Erythroblast (primary cell): ENCODE data around the gene TRPM5.

Experiments used
- DNase-seq, 2 experiments: peaks; one replicate each; lab custom pipeline; 2025; lab: John Stamatoyannopoulos, UW
- GATA1 ChIP-seq: IDR thresholded peaks from 2 replicates; pipeline ENCODE4 v1.6.1; 2011; ENCODE audit warnings: low read depth, mild to moderate bottlenecking, control low read depth, low read length, moderate library complexity
- POLR2A ChIP-seq: IDR thresholded peaks from 2 replicates; pipeline ENCODE4 v1.6.1; 2011; ENCODE audit warnings: mild to moderate bottlenecking, low read length

TRPM5 gene

DNA sequence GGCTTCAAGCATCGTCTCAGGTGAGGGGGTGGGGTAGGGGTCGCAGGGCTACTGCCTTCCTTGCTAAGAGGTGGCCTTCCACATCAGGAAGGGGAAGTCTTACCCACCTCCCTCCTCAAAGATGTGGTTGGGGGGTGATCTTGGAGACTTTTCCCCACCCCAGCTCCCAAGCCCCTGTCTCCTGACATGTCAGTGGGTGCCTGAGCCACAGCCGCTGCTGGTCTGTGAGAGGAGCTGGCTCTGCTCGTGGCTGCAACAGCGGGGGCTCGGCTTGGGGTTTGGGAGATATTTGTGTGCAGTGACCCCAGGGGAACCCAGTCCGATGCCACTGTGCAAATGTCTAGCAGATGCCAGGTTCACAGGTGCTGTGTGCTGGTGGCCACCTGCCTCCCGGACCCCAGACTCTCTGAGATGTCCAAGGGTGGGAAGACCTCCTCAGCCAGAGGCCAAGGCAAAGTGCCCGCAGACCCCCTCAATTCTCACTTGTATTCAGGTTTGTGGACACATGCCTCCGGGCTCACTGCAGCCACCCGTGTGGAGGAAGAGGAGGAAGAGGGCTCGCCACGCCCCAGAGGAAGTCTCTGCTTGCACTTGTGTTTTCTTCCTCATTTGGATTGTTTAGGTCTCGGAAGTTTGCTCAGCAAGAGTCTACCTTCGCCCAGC, 2.4 kb upstream of the TRPM5 start:
- TF ChIP-seq GATA1 (no peak), POLR2A (no peak)
- DNase-seq = no peak

DNA sequence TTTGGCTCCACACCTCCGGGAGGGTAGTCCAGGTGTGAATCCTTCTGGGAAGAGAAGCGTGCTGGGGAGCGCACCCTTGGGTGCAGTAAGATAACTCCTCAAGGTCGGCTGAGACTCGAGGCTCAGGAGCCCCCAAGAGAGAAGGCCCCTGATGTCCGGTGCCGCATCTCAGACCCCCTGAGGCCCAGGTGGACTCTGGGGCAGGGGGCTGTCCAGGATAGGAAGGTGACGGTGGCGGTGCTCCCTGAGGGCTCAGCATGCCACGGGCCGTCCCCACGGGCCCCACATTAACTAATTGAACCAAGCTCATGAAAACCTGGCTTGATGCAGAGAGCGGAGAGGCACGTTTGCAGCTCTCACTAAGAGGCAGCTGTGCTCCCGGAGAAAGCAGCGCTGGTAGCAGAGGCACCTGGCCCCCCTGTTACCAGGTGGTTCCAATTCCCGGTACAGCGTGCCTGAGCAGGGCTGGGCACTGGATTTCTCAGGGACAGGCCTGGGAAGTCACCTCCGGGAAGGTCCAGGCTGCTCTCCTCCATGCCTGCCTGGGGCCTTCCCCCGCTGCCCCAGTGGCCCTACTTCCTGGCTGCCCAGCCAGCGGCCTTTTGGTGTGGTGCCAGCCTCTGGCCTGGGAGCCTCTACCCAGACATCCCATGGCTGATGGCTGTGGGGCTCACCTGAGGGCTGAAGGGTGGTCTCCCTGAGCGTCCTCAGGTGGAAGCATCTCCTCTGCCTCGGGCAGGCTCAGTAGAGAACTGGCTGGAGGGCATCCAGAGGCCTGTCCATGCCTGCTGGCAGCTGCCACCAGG, 1.6 kb upstream of the TRPM5 start:
- no peak for DNase-seq

DNA sequence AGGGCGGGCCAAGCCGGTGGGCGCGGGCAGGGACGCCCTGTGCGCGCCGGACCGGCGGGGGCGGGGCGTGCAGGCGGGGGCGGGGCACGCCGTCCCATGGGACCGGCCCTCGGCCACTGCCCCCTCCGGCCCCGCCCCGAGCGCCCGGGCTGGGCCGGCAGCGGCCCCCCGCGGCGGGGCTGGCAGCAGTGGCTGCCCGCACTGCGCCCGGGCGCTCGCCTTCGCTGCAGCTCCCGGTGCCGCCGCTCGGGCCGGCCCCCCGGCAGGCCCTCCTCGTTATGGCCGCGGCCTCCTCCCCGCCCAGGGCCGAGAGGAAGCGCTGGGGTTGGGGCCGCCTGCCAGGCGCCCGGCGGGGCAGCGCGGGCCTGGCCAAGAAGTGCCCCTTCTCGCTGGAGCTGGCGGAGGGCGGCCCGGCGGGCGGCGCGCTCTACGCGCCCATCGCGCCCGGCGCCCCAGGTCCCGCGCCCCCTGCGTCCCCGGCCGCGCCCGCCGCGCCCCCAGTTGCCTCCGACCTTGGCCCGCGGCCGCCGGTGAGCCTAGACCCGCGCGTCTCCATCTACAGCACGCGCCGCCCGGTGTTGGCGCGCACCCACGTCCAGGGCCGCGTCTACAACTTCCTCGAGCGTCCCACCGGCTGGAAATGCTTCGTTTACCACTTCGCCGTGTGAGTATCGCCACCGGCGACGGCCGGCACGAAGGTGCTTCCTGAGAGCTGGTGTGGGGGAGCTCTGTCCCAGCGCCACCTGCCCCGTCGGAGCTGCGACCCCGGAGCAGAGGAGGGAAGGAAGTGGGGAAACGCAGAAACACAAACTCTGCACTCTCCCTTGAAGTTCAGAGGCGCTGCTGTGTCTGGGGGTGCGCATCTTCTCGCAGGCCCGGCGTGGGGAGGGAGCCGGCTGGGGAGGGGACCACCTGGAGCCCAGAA, 769 bp upstream of the TRPM5 start, which contains the start of gene KCNQ1:
TSS of gene KCNQ1 (plus strand) at position 188 of the 925 bp plus-strand sequence. CDS start at position 279, 91 bp downstream.
- TF ChIP-seq GATA1 (no peak), POLR2A (no peak)
- DNase-seq = peak; percentile 39 to 49

More for the DNA sequence above, 1.6 kb upstream of the TRPM5 start:
- no peak for TF ChIP-seq POLR2A
- no peak for TF ChIP-seq GATA1

DNA sequence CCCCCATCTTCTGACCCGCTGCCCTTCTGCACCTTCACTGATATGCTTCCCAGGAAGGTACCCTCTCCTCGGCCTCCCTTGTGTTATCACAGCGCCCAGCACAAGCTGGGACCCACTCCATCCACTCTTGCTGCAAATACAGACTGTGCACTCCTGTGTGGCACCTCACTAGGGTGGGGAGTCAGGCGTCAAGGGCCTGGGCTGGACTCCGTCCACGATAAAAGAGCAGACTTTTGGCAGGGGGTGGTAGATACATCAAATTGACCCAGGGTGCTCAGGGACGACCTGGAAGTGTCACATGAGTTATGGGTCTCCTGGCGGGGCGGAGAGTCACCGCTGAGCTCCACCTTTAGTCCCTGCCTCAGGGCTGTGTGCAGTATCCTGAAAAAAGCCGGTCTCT, 908 bp downstream of the TRPM5 start:
- DNase-seq = no peak
- TF ChIP-seq GATA1 (no peak), POLR2A (no peak)

DNA sequence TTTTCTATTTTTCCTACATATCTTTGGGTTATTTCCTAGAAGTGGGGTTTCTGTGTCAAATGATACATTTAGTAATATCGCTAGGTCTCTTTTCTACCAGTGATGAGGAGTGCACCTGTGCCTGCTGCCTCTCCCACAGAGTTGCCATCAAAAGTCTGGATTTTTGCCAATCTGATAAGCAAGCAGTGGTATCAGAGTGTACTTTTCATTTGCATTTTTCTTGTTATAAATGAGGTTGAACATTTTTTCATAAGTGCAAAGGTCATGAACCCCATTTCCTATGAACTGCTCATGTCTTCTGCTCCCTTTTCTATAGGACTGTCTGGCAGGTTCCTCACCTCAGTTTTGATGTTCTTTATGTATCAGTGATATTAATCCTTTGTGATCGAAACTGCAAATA, 1.7 kb downstream of the TRPM5 start:
- no peak for DNase-seq
- no peak for TF ChIP-seq POLR2A
- no peak for TF ChIP-seq GATA1

DNA sequence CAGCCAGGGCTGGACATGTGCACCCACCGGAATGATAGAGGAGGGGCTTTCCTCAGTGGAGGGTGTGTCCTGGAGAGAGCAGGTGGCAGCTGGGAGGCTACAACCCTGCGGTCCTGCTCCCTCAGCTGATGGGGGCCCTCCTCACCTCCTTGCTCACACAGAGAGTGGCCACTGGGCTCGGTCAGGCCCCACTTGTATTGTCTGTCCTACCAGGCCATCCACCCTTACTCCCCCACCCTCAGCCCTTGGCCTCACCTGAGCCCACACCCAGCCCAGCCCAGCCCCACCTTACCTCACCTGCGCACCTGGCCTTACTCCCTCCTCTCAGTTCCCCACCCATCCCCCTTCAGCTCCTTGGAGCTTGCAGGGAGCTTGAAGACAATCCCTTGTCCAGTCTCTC, 3.1 kb downstream of the TRPM5 start:
- DNase-seq = no peak
- no peak for TF ChIP-seq GATA1
- no peak for TF ChIP-seq POLR2A

DNA sequence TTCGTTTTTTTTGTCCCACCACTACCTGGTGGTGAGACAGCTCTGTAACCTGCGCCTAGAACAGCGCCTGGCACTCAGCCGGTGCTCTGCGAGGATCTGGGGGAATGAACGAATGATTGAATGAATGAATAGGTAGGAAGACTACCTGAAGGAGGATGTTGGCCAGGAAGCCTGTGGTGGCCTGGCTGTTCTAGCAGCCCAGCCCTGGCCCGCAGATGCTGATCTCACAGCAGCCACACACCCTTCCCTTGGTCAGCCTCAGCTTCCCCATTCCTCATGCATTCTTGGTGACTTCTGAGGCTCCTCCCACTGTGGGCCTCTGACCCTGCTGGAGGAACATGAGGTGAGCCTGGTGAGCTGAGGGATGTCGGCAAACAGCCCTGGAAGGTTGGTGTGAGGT, 3.7 kb downstream of the TRPM5 start:
- DNase-seq = no peak
- TF ChIP-seq GATA1 = no peak
- TF ChIP-seq POLR2A = no peak

DNA sequence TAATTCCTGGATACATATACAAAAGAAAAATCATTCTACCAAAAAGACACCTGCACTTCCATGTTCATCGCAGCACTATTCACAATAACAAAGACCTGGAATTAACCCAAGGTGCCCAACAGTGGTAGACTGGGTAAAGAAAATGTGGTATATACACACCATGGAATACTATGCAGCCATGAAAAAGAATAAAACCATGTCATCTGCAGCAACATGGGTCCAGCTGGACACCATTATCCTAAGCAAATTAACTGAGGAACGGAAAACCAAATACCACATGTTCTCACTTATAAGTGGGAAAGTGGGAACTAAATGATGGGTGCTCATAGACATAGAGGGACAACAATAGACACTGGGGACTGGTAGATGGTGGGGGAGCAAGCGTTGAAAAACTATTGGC, 4.5 kb downstream of the TRPM5 start:
- DNase-seq = no peak

DNA sequence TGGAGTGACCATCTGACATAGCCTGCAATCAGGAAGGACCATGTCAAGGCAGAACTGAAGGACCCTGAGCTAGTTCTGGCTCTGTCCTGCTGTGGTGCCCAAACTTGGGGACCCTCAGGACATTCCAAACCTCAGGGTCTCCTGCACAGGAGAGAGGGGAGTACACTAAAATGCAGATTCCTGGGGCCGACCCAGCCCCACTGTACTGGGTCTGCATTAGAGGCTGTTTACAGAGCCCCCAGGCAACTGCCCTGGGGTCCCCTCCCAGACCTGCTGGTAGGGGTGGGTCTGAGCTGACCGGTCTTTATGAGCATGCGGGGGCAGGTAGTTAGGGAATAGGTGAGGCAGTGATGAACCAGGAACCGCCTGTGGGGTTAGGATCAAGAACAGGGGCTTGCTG, 6.8 kb downstream of the TRPM5 start:
- no peak for TF ChIP-seq POLR2A
- no peak for TF ChIP-seq GATA1
- DNase-seq = no peak

More for the DNA sequence above, 4.5 kb downstream of the TRPM5 start:
- TF ChIP-seq POLR2A (no peak), GATA1 (no peak)

DNA sequence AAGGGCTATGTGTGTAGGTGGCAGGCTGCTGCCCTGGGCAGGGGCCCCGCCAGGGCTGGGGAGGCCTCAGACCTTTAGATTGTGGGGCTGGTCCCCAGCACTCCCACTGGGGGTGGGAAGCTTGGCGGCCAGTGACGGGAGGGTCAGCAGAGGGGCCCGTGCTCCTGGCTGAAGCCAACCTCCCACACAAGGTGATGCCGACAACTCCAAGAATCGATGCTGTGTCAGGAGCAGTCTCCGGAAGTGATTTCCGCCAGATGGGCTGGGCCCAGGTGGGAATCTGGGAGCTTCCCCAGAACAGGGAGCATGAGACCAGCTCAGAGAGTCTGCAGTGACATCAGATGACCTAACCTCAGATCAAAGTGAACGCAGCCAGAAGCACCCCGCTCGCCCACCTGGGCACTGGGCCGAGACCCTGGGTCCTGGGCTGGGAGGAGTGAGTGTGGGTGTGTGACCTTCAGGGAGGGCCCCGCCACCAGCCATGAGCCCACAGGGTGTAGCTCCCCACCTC, 7.7 kb downstream of the TRPM5 start:
- DNase-seq = no peak
- TF ChIP-seq GATA1 (no peak), POLR2A (no peak)

DNA sequence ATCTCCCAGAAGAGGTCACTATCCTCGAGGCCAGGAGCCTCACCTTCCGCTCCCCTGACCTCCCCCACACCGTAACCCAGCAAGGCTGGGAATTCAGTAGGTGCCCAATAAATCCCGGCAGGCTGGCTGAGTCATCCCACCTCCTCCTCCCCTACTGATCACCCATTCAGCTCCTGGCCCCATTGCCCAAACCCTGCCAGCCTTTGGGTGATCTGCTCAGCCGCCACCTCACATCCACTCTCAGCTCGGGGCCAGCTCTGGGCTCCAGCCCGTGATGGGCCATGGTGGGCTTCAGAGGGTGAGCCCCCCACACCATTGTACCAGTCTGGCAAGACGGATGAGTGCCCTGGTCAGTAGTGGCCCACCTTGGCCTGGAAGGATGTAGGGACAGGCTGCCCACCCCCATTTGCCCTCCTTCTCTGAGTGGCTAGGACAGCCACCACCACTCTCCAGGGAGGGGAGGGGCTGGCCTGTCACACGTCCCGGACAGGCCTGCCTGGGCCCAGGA, 8.2 kb downstream of the TRPM5 start:
- TF ChIP-seq GATA1 = no peak
- TF ChIP-seq POLR2A = no peak
- DNase-seq = no peak

DNA sequence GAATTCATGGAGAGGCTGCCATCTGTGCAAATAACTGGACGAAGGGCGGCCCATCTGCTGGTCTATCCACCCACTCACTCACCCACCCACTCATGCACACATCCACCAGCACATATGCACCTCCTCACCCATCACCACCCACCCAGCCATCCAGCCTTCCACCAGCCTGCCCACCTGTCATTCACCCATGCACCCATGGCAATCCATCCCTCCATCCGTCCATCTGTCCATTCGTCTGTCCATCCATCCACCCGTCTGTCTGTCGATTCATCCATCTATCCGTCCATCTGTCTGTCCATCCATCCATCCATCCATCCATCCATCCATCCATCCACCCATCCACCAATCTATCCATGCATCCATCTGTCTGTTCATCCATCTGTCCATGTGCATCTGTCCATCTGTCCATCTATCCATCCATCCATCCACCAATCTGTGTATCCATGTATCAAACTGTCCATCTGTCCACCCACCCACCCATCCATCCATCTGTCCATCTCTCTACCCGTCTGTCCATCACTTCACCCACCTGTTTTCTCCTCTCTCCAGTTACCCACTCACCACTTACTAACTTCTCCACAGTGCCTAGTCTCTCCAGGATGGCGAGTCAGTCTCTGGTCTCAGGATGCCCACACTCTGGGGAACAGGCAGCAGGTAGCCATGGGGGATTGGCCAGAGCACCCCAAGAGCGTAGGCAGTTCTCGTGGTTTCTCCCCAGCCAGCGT, 8.9 kb downstream of the TRPM5 start:
- DNase-seq = no peak
- TF ChIP-seq POLR2A = no peak
- no peak for TF ChIP-seq GATA1
